Measurements from ENCODE around the gene STMP1.

The STMP1 gene

DNA sequence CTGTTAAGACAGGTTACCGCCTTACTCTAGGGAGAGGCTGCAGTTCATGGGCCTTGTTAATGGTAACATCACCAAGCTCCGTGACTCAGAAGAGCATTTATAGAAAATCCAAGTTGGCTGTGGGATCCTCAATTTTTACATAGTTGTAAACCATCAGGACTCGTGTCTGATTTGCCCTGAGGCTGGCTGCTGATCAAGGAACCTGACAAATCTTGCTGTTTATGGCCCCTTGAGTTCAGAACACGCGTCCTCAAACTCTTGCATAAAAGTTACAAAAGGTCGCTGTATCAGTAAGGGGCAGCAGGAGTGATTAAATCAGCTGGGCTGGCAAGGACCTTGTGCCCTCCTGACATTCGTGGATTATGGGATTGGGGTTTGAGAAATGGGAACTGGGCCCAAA lies 61.1 kb downstream of the STMP1 start:
- DNase-seq = no peak

Measured in suppressor macrophage treated with lipopolysaccharide for 4 hours (primary cell).